ENCODE measurements around the gene SETD5.

GRCh38 chr3:9439331-9439730 is 41.9 kb downstream of the SETD5 start:
- TF ChIP-seq CTCF (IDR thresholded peaks at IDR 0.05) (no peak), POLR2A (IDR thresholded peaks at IDR 0.05) (no peak)

All from Peyer's patch (tissue), 4 donors.